Endothelial cell of coronary artery (primary cell): ENCODE data around the gene RDH8. TPM values are rescaled to one million over a fixed set of nuclear protein-coding genes. Genes with fewer than 3 reads are reported as not detected.

Experiments
- total RNA-seq: library from RNA; depleted of rRNA; stranded (reverse); fragments of >200 nt; gene quantifications from 2 replicates; pipeline ENCODE4 v1.2.3, GENCODE V29; 2014

The RDH8 gene
- total RNA-seq: not detected in 2 replicates

GRCh38 chr19:10013316-10013715, at the start of gene RDH8:
RDH8 (plus strand) TSS chr19:10013483; CDS start chr19:10013498, 15 bp downstream.

GRCh38 chr19:10010247-10010691, 3.0 kb upstream of the RDH8 start, which contains the start of gene COL5A3:
COL5A3 (minus strand) TSS chr19:10010504; CDS start chr19:10010385, 119 bp downstream.

Other genes starting within 250 kb of the RDH8 start
- 5.7 and 7.8 TPM in 2 replicates for gene ZNF846, start 244.7 kb upstream of the RDH8 start, total RNA-seq
- 7.4 and 9.3 TPM in 2 replicates for gene FBXL12, start 194.4 kb upstream of the RDH8 start, total RNA-seq
- gene UBL5, start 185.6 kb upstream of the RDH8 start, total RNA-seq: 169 and 257 TPM in 2 replicates
- 104 and 114 TPM in 2 replicates for gene PIN1, start 178.2 kb upstream of the RDH8 start, total RNA-seq
- gene OLFM2, start 77.0 kb upstream of the RDH8 start, total RNA-seq: 0.36 and 2.4 TPM in 2 replicates
- gene COL5A3, start 3.0 kb upstream of the RDH8 start, total RNA-seq: 2.4 TPM in 1 of 2 replicates, not detected in the other
- gene SHFL, start 72.8 kb downstream of the RDH8 start, total RNA-seq: 14.9 and 24.3 TPM in 2 replicates
- gene ANGPTL6, start 89.2 kb downstream of the RDH8 start, total RNA-seq: 0.19 and 0.36 TPM in 2 replicates
- 39.1 and 45.5 TPM in 2 replicates for gene PPAN, start 92.9 kb downstream of the RDH8 start, total RNA-seq
- 2.0 and 5.6 TPM in 2 replicates for gene P2RY11, start 98.2 kb downstream of the RDH8 start, total RNA-seq
- gene EIF3G, start 106.4 kb downstream of the RDH8 start, total RNA-seq: 351 and 415 TPM in 2 replicates
- 43.7 and 49.7 TPM in 2 replicates for gene DNMT1, start 181.5 kb downstream of the RDH8 start, total RNA-seq
- 0.72 and 2.0 TPM in 2 replicates for gene S1PR2, start 217.8 kb downstream of the RDH8 start, total RNA-seq
- gene MRPL4, start 238.7 kb downstream of the RDH8 start, total RNA-seq: 18.2 and 18.5 TPM in 2 replicates